Activated T-helper 9 cell treated with anti-CD3 and anti-CD28 coated beads, Interleukin-2, amount 50 U/mL, for 16 hours (primary cell): ENCODE measurements around the gene STRBP.
"Not testable (repeated sequence)": the region's sequence is repeated elsewhere in the genome, so short reads cannot be mapped to it uniquely, and the experiment has no call there.

Source experiments
- DNase-seq: peaks from one replicate; pipeline ENCODE4 v3.0.0-alpha.2; 2020; ENCODE audit warnings: low read depth

Gene STRBP

GRCh38 chr9:123191680-123192079 lies 76.7 kb downstream of the STRBP start:
- DNase-seq = no peak

- no peak for DNase-seq
These were observed 77.1 kb downstream of the STRBP start for GRCh38 chr9:123191260-123191659.

- DNase-seq = no peak
These were observed 81.3 kb downstream of the STRBP start for GRCh38 chr9:123187131-123187530.

GRCh38 chr9:123186029-123186428 lies 82.4 kb downstream of the STRBP start:
- not testable (repeated sequence) for DNase-seq

- DNase-seq = no peak
These were observed 91.4 kb downstream of the STRBP start for GRCh38 chr9:123176949-123177348.

- no peak for DNase-seq
These were observed 92.3 kb downstream of the STRBP start for GRCh38 chr9:123175854-123176629.

GRCh38 chr9:123174887-123175518 lies 93.4 kb downstream of the STRBP start:
- DNase-seq = no peak

GRCh38 chr9:123174079-123174478 lies 94.3 kb downstream of the STRBP start:
- no peak for DNase-seq

GRCh38 chr9:123169926-123170325 lies 98.5 kb downstream of the STRBP start:
- DNase-seq = no peak

- no peak for DNase-seq
These were observed 99.8 kb downstream of the STRBP start for GRCh38 chr9:123168586-123168985.

- no peak for DNase-seq
These were observed 100.9 kb downstream of the STRBP start for GRCh38 chr9:123167474-123167873.

- DNase-seq = no peak
These were observed 102.6 kb downstream of the STRBP start for GRCh38 chr9:123165813-123166212.

GRCh38 chr9:123164285-123164684 lies 104.1 kb downstream of the STRBP start:
- no peak for DNase-seq

GRCh38 chr9:123162791-123163345 lies 105.5 kb downstream of the STRBP start:
- DNase-seq = no peak

GRCh38 chr9:123162360-123162759 lies 106.0 kb downstream of the STRBP start:
- no peak for DNase-seq

GRCh38 chr9:123157221-123157620 lies 111.2 kb downstream of the STRBP start:
- DNase-seq = no peak

- DNase-seq = no peak
These were observed 117.5 kb downstream of the STRBP start for GRCh38 chr9:123150708-123151503.

GRCh38 chr9:123149067-123149466 lies 119.3 kb downstream of the STRBP start:
- no peak for DNase-seq

GRCh38 chr9:123138163-123138562 lies 130.2 kb downstream of the STRBP start:
- DNase-seq = no peak

- DNase-seq = no peak
These were observed 133.0 kb downstream of the STRBP start for GRCh38 chr9:123135430-123135829.

- no peak for DNase-seq
These were observed 135.7 kb downstream of the STRBP start for GRCh38 chr9:123132696-123133095.

- DNase-seq = no peak
These were observed 136.4 kb downstream of the STRBP start for GRCh38 chr9:123131993-123132392.

GRCh38 chr9:123131258-123131657 lies 137.1 kb downstream of the STRBP start:
- no peak for DNase-seq
